ENCODE results near the gene ABCG1. TPM values are rescaled to one million over a fixed set of nuclear protein-coding genes. Genes with fewer than 3 reads are reported as not detected.

ABCG1 gene
- polyA plus RNA-seq, 1 donor from 2014 or later: 14.2 TPM

- Histone ChIP-seq H3K9ac (ENCODE audit: low read length) (no peak overlapping the region), H2AFZ (ENCODE audit: low read depth, low read length) (no peak overlapping the region), H3K36me3 (ENCODE audit: insufficient read depth, low read length) (no peaks in the 10 kb centered on the region), H3K79me2 (replicated peaks; ENCODE audit: insufficient read depth, low read length) (no peaks in the 10 kb centered on the region), H3K4me3 (ENCODE audit: low read length) (no peak overlapping the region), H3K9me3 (ENCODE audit: low read length) (no peaks in the 10 kb centered on the region), H3K27ac (ENCODE audit: low read length) (no peak overlapping the region), H4K20me1 (ENCODE audit: insufficient read depth) (no peaks in the 10 kb centered on the region), H3K9me2 (ENCODE audit: insufficient read depth, low read length) (no peaks in the 10 kb centered on the region), H3F3A (ENCODE audit: insufficient read depth, low read length, poor library complexity, severe bottlenecking) (no peaks in the 10 kb centered on the region), H3K27me3 (ENCODE audit: insufficient read depth, low read depth, low read length) (no peaks in the 10 kb centered on the region), H3K4me2 (ENCODE audit: low read length) (no peak overlapping the region)
- TF ChIP-seq MXI1 (conservative IDR thresholded peaks at IDR 0.05; ENCODE audit: poor library complexity, severe bottlenecking): no peak
- TF ChIP-seq, protein P1, sequence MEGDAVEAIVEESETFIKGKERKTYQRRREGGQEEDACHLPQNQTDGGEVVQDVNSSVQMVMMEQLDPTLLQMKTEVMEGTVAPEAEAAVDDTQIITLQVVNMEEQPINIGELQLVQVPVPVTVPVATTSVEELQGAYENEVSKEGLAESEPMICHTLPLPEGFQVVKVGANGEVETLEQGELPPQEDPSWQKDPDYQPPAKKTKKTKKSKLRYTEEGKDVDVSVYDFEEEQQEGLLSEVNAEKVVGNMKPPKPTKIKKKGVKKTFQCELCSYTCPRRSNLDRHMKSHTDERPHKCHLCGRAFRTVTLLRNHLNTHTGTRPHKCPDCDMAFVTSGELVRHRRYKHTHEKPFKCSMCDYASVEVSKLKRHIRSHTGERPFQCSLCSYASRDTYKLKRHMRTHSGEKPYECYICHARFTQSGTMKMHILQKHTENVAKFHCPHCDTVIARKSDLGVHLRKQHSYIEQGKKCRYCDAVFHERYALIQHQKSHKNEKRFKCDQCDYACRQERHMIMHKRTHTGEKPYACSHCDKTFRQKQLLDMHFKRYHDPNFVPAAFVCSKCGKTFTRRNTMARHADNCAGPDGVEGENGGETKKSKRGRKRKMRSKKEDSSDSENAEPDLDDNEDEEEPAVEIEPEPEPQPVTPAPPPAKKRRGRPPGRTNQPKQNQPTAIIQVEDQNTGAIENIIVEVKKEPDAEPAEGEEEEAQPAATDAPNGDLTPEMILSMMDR (IDR thresholded peaks at IDR 0.05; ENCODE audit: poor library complexity, severe bottlenecking): no peak
- no peak for TF ChIP-seq EP300 (conservative IDR thresholded peaks at IDR 0.05; ENCODE audit: poor library complexity, severe bottlenecking)
- TF ChIP-seq REST (IDR thresholded peaks at IDR 0.05; ENCODE audit: borderline replicate concordance): no peak
- TF ChIP-seq EZH2 (IDR thresholded peaks at IDR 0.05; ENCODE audit: borderline replicate concordance, insufficient read depth, low read length, poor library complexity, severe bottlenecking): no peak
- no peak for TF ChIP-seq SMC3 (conservative IDR thresholded peaks at IDR 0.05; ENCODE audit: poor library complexity)
- no peak for TF ChIP-seq RAD21 (conservative IDR thresholded peaks at IDR 0.05)
- TF ChIP-seq POLR2AphosphoS5 (IDR thresholded peaks at IDR 0.05): no peak
- no peak for TF ChIP-seq TAF1 (IDR thresholded peaks at IDR 0.05; ENCODE audit: low read depth)
Observed at GRCh38 chr21:42252325-42252654, 33.4 kb downstream of the ABCG1 start.

DNA sequence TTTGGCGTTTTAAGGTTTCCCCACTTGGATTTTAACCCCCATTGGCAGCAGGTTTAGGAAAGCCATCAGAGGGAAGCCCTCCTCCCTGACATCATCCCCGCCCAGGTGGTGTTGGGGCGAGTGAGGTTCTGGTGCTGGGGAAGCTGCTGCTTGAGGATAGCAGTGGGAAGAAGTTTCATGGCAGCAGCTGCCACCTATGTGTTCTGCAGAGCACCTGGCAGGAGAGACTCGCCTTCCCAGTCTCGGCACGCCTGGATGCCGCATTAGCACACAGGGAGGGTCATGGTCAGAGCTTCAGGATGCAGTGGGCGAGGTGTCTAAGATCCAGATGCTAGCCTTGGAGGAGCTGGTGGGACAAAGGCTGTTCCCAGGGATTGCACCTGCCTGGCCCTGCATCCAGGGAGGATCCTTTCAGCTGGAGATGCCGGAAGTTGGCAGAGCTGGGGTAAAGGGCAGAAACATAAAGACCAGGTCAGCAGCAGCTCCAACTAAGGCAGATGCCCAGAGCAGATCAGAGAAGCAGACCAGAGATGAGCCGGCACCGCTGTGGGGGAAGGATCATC, 33.9 kb downstream of the ABCG1 start:
- no peak overlapping the region for H3K4me3 ChIP-seq (ENCODE audit: low read length)
- no peaks in the 10 kb centered on the region for H3K27me3 ChIP-seq (ENCODE audit: insufficient read depth, low read depth, low read length)
- H3K79me2 ChIP-seq (replicated peaks; ENCODE audit: insufficient read depth, low read length): no peaks in the 10 kb centered on the region
- H3K9me3 ChIP-seq (ENCODE audit: low read length): no peaks in the 10 kb centered on the region
- no peak overlapping the region for H3K9ac ChIP-seq (ENCODE audit: low read length)
- no peak for TF ChIP-seq TAF1 (IDR thresholded peaks at IDR 0.05; ENCODE audit: low read depth)
- TF ChIP-seq SMC3 (conservative IDR thresholded peaks at IDR 0.05; ENCODE audit: poor library complexity): no peak
- TF ChIP-seq EP300 (conservative IDR thresholded peaks at IDR 0.05; ENCODE audit: poor library complexity, severe bottlenecking): no peak
- TF ChIP-seq MXI1 (conservative IDR thresholded peaks at IDR 0.05; ENCODE audit: poor library complexity, severe bottlenecking): no peak
- no peak for TF ChIP-seq POLR2AphosphoS5 (IDR thresholded peaks at IDR 0.05)
- no peak for TF ChIP-seq EZH2 (IDR thresholded peaks at IDR 0.05; ENCODE audit: borderline replicate concordance, insufficient read depth, low read length, poor library complexity, severe bottlenecking)
- TF ChIP-seq REST (IDR thresholded peaks at IDR 0.05; ENCODE audit: borderline replicate concordance): no peak
- no peak for TF ChIP-seq RAD21 (conservative IDR thresholded peaks at IDR 0.05)
- TF ChIP-seq, protein P1 (IDR thresholded peaks at IDR 0.05; ENCODE audit: poor library complexity, severe bottlenecking): no peak
- H2AFZ ChIP-seq (ENCODE audit: low read depth, low read length): no peak overlapping the region
- no peaks in the 10 kb centered on the region for H3K9me2 ChIP-seq (ENCODE audit: insufficient read depth, low read length)
- H3K36me3 ChIP-seq (ENCODE audit: insufficient read depth, low read length): no peaks in the 10 kb centered on the region
- no peaks in the 10 kb centered on the region for H3F3A ChIP-seq (ENCODE audit: insufficient read depth, low read length, poor library complexity, severe bottlenecking)
- no peak overlapping the region for H3K27ac ChIP-seq (ENCODE audit: low read length)
- H4K20me1 ChIP-seq (ENCODE audit: insufficient read depth): no peaks in the 10 kb centered on the region
- no peak overlapping the region for H3K4me2 ChIP-seq (ENCODE audit: low read length)
